GM21381 (cell line): ENCODE results near the gene CADM1.

Source experiments
- ATAC-seq: cut with Tn5 transposase; IDR thresholded peaks from one replicate; pipeline ENCODE4 v1.9.1; 2021; ENCODE audit warnings: mild to moderate bottlenecking, moderate library complexity; ENCODE audit not compliant: unreplicated experiment

CADM1 gene

GRCh38 chr11:115324581-115325432 is 179.4 kb downstream of the CADM1 start:
- ATAC-seq: peak; percentile 80

- ATAC-seq: no peak
These were observed 181.5 kb downstream of the CADM1 start for GRCh38 chr11:115322553-115323203.

- ATAC-seq: no peak
These were observed 182.5 kb downstream of the CADM1 start for GRCh38 chr11:115321605-115322289.

- ATAC-seq: no peak
These were observed 186.7 kb downstream of the CADM1 start for GRCh38 chr11:115317277-115318185.

- no peak for ATAC-seq
These were observed 187.5 kb downstream of the CADM1 start for GRCh38 chr11:115316696-115317095.

- no peak for ATAC-seq
These were observed 189.8 kb downstream of the CADM1 start for GRCh38 chr11:115314330-115314920.

GRCh38 chr11:115313224-115313838 is 190.9 kb downstream of the CADM1 start:
- no peak for ATAC-seq

- no peak for ATAC-seq
These were observed 192.3 kb downstream of the CADM1 start for GRCh38 chr11:115311949-115312348.

GRCh38 chr11:115306689-115307088 is 197.5 kb downstream of the CADM1 start:
- ATAC-seq: no peak

GRCh38 chr11:115304774-115305472 is 199.3 kb downstream of the CADM1 start:
- no peak for ATAC-seq

GRCh38 chr11:115303929-115304531 is 200.2 kb downstream of the CADM1 start:
- ATAC-seq: no peak

- ATAC-seq: no peak
These were observed 201.1 kb downstream of the CADM1 start for GRCh38 chr11:115302946-115303703.

- ATAC-seq: no peak
These were observed 203.4 kb downstream of the CADM1 start for GRCh38 chr11:115300660-115301428.

GRCh38 chr11:115298300-115299012 is 205.8 kb downstream of the CADM1 start:
- ATAC-seq: no peak

- ATAC-seq: no peak
These were observed 206.9 kb downstream of the CADM1 start for GRCh38 chr11:115297330-115297729.

- ATAC-seq: no peak
These were observed 212.9 kb downstream of the CADM1 start for GRCh38 chr11:115291325-115291724.

- ATAC-seq: no peak
These were observed 213.3 kb downstream of the CADM1 start for GRCh38 chr11:115290893-115291292.
